H1 (cell line): ENCODE results near the gene MECR. TPM values are rescaled to one million over a fixed set of nuclear protein-coding genes. Genes with fewer than 3 reads are reported as not detected.

Experiments
- CEBPB ChIP-seq: IDR thresholded peaks from 2 replicates; pipeline ENCODE4 v1.6.1; 2012; ENCODE audit warnings: low read depth, low read length
- SAP30 ChIP-seq: fragments of 300-600 bp; sonication (generic); IDR thresholded peaks from 2 replicates; pipeline ENCODE4 v1.7.1; 2012; ENCODE audit warnings: low read length, moderate library complexity, mild to moderate bottlenecking, inconsistent platforms; ENCODE audit not compliant: insufficient read depth, insufficient replicate concordance
- polyA plus RNA-seq, 7 experiments: library from polyadenylated mRNA; depleted of rRNA in 3 of 7; stranded (reverse) in 5 of 7; unstranded in 2 of 7; fragments of >200 nt in 5 of 7; fragments of 200-250 nt in 2 of 7; gene quantifications; 1 replicate in 5 of 7; 2 replicates in 1 of 7; 4 replicates in 1 of 7; pipeline versions ENCODE4 v1.2.1 to v1.2.3, GENCODE V29; 2011 to 2013; ENCODE audit warnings: missing spikeins in 2 of 7, mixed read lengths in 2 of 7
- total RNA-seq: library from RNA; stranded (reverse); fragmentation: NEBNext Ultra II Directional; extraction: Animal tissue kit (Norgen Biotek cat#: 25700); gene quantifications from 2 replicates; pipeline ENCODE4 v1.2.1, GENCODE V29; 2021
- TF ChIP-seq, protein P1 (sequence below): fragments of 300-600 bp; sonication (generic); IDR thresholded peaks from 2 replicates; pipeline ENCODE4 v1.7.1; 2012; ENCODE audit warnings: low read length, moderate library complexity, mild to moderate bottlenecking, inconsistent platforms; ENCODE audit not compliant: insufficient replicate concordance

MECR gene
- total and polyA plus RNA-seq, 2 of the 8 experiments (the other 6 are each of a cell fraction or from before 2014, with no cell fraction given), result 24.2 to 24.4 TPM

DNA sequence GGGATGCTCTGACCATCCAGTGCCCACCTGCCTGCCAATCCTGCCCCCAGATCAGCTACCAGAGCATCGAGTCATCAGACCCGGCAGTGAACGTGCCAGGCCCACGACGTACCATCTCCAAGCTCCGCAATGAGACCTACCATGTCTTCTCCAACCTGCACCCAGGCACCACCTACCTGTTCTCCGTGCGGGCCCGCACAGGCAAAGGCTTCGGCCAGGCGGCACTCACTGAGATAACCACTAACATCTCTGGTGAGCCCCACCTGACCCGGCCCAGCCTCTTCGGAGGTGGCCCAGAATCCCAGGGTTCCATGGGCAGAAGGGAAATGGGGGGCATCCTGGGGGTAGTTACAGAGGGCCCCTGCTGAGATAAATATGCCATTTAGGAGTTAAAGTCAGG lies 48.7 kb upstream of the MECR start (continued):
- TF ChIP-seq SAP30, result no peak
- TF ChIP-seq, protein P1, sequence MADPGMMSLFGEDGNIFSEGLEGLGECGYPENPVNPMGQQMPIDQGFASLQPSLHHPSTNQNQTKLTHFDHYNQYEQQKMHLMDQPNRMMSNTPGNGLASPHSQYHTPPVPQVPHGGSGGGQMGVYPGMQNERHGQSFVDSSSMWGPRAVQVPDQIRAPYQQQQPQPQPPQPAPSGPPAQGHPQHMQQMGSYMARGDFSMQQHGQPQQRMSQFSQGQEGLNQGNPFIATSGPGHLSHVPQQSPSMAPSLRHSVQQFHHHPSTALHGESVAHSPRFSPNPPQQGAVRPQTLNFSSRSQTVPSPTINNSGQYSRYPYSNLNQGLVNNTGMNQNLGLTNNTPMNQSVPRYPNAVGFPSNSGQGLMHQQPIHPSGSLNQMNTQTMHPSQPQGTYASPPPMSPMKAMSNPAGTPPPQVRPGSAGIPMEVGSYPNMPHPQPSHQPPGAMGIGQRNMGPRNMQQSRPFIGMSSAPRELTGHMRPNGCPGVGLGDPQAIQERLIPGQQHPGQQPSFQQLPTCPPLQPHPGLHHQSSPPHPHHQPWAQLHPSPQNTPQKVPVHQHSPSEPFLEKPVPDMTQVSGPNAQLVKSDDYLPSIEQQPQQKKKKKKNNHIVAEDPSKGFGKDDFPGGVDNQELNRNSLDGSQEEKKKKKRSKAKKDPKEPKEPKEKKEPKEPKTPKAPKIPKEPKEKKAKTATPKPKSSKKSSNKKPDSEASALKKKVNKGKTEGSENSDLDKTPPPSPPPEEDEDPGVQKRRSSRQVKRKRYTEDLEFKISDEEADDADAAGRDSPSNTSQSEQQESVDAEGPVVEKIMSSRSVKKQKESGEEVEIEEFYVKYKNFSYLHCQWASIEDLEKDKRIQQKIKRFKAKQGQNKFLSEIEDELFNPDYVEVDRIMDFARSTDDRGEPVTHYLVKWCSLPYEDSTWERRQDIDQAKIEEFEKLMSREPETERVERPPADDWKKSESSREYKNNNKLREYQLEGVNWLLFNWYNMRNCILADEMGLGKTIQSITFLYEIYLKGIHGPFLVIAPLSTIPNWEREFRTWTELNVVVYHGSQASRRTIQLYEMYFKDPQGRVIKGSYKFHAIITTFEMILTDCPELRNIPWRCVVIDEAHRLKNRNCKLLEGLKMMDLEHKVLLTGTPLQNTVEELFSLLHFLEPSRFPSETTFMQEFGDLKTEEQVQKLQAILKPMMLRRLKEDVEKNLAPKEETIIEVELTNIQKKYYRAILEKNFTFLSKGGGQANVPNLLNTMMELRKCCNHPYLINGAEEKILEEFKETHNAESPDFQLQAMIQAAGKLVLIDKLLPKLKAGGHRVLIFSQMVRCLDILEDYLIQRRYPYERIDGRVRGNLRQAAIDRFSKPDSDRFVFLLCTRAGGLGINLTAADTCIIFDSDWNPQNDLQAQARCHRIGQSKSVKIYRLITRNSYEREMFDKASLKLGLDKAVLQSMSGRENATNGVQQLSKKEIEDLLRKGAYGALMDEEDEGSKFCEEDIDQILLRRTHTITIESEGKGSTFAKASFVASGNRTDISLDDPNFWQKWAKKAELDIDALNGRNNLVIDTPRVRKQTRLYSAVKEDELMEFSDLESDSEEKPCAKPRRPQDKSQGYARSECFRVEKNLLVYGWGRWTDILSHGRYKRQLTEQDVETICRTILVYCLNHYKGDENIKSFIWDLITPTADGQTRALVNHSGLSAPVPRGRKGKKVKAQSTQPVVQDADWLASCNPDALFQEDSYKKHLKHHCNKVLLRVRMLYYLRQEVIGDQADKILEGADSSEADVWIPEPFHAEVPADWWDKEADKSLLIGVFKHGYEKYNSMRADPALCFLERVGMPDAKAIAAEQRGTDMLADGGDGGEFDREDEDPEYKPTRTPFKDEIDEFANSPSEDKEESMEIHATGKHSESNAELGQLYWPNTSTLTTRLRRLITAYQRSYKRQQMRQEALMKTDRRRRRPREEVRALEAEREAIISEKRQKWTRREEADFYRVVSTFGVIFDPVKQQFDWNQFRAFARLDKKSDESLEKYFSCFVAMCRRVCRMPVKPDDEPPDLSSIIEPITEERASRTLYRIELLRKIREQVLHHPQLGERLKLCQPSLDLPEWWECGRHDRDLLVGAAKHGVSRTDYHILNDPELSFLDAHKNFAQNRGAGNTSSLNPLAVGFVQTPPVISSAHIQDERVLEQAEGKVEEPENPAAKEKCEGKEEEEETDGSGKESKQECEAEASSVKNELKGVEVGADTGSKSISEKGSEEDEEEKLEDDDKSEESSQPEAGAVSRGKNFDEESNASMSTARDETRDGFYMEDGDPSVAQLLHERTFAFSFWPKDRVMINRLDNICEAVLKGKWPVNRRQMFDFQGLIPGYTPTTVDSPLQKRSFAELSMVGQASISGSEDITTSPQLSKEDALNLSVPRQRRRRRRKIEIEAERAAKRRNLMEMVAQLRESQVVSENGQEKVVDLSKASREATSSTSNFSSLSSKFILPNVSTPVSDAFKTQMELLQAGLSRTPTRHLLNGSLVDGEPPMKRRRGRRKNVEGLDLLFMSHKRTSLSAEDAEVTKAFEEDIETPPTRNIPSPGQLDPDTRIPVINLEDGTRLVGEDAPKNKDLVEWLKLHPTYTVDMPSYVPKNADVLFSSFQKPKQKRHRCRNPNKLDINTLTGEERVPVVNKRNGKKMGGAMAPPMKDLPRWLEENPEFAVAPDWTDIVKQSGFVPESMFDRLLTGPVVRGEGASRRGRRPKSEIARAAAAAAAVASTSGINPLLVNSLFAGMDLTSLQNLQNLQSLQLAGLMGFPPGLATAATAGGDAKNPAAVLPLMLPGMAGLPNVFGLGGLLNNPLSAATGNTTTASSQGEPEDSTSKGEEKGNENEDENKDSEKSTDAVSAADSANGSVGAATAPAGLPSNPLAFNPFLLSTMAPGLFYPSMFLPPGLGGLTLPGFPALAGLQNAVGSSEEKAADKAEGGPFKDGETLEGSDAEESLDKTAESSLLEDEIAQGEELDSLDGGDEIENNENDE, result no peak
- TF ChIP-seq CEBPB, result no peak
